GM23248 (cell line): ENCODE results near the gene SEMA4D.

Experiments used
- EZH2 ChIP-seq: fragments of 200-600 bp; sonication (generic); IDR thresholded peaks from 2 replicates; pipeline ENCODE4 v1.6.1; 2018; ENCODE audit warnings: antibody characterized with exemption, mild to moderate bottlenecking; ENCODE audit not compliant: insufficient read depth, poor library complexity, severe bottlenecking
- EZH2phosphoT487 ChIP-seq: fragments of 200-600 bp; sonication (generic); IDR thresholded peaks from 2 replicates; pipeline ENCODE4 v1.6.1; 2018; ENCODE audit warnings: antibody characterized with exemption, moderate library complexity, mild to moderate bottlenecking, low read depth; ENCODE audit not compliant: insufficient read depth

GRCh38 chr9:89514956-89515355 is 17.0 kb upstream of the SEMA4D start:
- TF ChIP-seq EZH2: no peak
- TF ChIP-seq EZH2phosphoT487: no peak
